Activated CD8-positive, alpha-beta memory T cell treated with anti-CD3 and anti-CD28 coated beads, Interleukin-2, amount 50 U/mL, for 24 hours (primary cell): ENCODE data around the gene FANCF.
"Not testable (repeated sequence)": the region's sequence is repeated elsewhere in the genome, so short reads cannot be mapped to it uniquely, and the experiment has no call there.

ENCODE experiments used
- DNase-seq: peaks from one replicate; pipeline ENCODE4 v3.0.0-alpha.2; 2020; ENCODE audit errors: extremely low read depth

FANCF gene, protein sequence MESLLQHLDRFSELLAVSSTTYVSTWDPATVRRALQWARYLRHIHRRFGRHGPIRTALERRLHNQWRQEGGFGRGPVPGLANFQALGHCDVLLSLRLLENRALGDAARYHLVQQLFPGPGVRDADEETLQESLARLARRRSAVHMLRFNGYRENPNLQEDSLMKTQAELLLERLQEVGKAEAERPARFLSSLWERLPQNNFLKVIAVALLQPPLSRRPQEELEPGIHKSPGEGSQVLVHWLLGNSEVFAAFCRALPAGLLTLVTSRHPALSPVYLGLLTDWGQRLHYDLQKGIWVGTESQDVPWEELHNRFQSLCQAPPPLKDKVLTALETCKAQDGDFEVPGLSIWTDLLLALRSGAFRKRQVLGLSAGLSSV

DNA sequence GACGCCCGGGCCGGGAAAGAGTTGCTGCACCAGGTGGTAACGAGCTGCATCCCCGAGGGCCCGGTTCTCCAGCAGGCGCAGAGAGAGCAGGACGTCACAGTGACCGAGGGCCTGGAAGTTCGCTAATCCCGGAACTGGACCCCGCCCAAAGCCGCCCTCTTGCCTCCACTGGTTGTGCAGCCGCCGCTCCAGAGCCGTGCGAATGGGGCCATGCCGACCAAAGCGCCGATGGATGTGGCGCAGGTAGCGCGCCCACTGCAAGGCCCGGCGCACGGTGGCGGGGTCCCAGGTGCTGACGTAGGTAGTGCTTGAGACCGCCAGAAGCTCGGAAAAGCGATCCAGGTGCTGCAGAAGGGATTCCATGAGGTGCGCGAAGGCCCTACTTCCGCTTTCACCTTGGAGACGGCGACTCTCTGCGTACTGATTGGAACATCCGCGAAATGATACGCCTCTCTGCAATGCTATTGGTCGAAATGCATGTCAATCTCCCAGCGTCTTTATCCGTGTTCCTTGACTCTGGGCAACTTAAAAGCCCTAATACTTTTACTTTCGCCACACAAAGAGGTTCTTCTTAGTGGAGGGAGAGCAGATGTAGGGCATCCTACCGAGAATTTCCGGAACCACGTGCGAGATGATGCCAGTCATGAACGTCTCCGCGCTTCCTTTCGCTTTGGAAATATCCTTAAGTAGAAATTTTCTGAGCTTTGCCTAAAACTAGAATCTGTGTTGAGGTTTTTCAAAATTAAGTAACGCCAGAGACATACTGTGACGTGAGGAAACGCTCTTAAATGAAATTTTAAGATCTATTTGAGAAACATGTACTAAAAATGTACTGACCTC is at the start of gene FANCF:
TSS of gene FANCF (minus strand) at position 376 of the 840 bp plus-strand sequence. CDS start at position 363, 13 bp downstream.
- DNase-seq: peak; percentile 92

DNA sequence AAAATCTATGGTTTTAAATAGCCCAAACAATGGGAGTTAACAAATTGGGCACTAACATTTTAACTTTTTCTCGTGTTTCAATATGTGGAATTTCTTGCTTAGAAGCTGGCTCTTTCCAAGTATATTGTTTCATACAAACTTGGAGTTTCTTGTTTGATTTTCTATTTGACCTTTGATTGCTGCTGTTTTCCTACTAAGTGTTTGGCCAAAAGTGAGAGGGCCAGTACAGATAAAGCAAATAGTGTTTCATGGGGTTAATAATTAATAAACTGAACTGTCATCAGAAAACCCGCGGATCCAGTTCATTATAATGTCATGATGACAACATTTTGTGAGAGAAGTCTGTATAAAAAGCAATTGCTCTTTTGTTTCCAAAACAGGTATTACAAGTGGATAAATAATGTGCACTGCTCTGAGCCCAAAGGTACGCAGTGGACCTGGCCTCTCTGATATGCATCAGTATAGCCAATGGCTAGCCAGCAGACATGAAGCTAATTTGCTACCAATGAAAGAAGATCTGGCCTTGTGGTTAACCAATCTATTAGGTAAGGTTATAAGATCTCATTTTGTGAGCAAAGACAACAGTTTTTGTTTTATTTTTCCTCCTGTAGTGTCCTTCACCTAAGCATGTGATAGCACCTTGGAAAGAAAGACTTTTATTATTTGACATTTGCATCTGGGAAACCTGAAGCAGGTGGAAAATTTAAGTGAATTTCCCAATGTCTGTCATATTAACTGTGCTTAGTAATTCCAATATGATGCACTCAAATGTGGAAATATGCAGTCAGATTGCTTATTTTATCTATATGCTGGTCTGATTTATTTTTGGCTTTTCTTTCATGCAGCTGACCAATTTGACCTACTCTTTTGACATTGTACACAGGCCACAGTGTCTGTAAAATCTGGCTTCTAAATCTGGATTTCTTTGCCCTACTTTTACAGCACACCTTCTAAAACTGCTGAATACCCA is 49.1 kb upstream of the FANCF start:
- no peak for DNase-seq

DNA sequence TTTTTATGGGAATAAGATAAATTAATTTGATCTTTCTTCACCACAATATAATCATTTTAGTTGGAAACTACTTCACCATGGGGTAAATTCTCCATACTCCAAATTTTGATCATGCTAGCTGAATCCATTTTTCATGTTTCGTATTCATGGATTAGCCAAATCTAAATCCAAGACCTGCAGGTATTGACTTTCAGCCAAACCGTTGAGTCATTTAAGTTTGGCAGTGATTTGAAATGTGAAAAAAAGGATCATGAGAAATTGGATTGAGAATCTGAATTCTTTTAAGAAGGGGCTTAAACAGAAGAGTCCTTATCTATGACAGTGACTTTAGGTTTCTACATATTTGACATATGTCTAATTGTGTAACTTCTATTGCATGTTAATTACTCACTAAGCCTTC is 46.1 kb upstream of the FANCF start:
- no peak for DNase-seq

DNA sequence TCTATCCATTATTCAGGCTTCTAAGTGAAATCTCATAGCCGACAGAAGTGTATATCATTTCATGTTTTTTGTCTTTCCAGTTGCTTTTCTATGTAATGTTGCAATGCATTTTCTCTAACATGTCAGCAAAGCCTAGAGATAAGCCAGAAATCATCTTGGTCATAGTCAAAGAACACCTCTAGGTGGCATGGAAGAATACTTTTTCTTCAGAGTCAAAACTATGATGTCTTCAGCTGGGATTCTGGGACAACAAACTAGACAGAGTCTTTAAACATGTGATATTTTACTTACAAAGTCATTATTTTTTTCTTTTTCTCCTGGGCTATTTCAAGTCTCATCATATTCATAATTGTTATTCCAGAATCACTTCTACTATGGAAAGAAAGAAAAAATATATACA is 45.2 kb upstream of the FANCF start:
- DNase-seq: no peak

DNA sequence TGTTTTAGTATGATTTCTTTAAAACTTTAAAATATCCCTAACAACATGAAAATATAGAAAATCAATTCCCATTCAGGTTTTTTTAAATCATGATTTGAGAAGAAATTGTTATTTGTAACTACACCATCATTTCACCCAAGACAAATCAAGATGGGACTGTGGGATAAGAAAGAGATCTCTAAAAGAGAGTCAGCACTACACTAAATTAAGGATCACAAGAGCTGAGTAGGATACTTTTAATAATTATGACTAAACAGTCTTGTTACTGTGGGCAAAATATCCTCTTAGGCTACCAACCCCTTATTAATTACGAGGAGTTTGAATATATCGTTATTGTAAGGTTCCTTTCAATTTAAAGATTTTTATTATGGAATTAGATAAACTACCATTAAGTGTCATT is 43.7 kb upstream of the FANCF start:
- DNase-seq: no peak

DNA sequence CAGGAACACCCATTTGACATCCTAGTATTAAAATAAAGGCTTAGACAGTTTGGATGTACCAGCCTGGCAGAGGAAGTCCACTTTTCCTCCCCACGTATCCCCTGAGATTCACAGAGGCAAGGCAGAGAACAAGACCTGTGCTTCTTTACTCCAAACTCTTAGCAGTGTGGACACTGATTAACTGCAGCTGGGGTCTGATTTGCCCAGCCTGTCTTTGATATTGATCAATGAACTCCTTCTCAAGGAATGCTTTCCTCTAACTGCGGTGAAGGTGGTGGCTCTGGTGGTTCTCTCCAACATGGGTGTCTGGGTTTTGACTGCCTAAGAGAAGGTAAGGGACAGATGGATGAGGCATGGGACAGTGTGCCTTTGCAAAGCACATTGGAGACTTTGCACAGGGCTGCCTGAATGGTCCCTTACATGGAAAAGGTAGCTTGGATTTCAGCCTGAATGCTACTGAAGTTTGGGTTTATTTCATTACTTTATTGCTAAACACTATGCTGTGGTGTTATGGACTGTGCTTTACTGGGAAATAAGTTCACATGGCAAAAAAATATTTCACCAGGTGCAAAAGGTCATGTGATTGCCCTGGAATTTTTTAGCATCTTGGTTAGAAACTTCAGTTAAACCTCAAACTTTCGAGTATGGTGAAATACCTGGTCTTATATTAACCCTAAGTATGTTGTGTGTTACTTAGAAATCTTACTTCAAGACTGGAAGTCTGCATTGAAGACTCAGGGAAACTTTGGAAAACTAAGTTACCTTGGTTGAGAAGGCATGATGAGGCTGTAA is 42.6 kb upstream of the FANCF start:
- DNase-seq: no peak

DNA sequence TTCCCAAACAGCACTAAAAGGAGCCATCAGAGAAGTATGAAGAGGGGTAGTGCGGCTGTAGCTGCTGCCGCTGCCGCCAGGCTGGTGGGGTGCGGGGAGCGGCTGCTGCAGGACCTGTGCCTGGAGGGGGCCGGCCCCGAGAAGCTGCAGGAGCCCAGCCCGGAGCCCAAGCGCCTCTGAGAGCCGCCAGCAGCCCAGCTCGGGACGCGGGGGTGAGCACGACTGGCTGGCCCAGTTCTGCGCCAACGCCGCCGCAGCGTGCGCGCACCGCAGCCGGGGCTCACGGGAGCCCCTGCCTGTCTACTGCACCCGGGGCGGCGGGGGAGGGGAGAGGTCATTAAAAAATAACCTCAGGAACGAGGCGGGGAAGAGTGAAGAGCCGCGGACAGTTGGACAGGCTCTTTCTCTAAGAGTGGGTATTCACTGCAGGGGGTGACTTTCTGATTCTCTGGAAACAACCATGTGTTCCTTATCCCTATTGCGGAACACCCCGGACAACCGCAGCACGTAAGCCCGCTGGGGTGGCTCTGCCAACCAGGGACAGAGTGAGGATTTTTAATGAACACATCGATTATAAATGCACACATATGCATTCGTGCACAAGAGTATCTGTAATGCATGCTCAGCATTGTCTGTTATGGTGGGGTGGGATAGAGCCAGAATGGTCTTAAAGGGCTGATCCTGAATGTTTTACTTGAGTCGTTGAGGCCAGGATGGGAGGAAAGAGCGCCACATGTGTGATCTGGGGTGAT is 41.2 kb upstream of the FANCF start:
- no peak for DNase-seq

DNA sequence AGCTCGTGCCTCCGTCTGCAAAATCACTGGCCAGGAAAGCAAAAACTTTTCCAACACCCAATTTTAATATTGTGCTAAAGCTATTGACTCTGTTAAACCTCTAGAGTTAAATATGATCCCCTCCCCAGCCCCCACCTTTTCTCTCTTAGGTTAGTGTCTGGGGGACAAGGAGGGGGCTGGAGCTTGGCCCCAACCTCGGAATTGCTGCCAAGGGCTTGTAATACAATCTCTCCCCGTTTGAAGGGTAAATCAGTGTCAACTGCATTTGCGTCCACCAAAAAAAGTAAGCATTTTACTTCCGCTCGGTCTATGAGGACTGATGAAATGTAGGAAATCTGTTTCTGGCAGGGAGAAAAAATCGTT is 40.7 kb upstream of the FANCF start, which contains the start of gene GAS2:
TSS of gene GAS2 (plus strand) at position 287 of the 363 bp plus-strand sequence. CDS start 8,259 bp downstream, outside the sequence.
- no peak for DNase-seq

DNA sequence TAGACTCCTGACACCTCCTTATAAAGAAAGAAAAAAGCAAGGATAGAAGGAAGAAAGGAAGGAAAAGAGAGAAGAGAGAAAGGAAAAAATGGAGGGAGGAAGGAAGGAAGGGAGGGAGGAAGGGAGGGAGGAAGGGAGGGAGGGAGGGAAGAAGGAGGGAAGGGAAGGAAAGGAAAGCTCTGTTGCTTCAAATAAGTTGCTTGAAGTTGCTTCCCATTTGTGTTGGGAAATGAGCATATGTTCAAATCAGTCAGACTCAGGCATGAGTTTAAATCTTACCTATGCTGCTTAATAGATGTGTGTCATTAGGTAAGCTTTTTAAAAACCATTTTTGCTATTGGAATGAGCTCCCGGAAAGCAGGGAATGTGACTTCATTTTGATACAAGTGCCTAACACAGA is 34.2 kb upstream of the FANCF start:
- no peak for DNase-seq

DNA sequence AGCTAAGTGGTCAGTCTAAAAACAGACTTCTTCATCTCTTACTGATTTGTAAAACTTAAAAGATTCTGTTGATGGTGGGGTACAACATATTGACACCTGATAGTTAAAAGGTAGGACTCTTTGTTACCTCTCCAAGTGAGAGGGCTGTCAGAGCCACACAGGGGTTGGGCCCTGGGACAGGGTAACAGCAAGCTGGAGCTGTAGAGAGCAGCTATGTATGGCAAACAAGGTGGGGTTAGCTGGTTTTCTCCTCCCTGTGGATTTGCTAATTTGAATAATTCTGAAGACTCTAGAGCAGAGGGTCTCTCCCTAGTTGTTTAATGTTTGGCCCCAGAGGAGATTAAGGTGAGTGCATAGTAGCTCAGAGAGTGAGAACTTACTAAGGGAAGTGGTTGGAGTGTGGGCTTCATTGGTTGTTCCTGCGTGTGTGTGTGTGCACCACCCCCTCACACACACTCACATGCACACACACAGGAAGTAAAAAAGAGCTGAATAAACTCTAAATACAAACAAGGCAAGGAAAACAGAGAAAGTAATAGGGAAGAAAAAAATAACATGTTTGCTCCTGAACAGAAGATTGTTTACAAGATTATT is 31.6 kb upstream of the FANCF start:
- DNase-seq: no peak

DNA sequence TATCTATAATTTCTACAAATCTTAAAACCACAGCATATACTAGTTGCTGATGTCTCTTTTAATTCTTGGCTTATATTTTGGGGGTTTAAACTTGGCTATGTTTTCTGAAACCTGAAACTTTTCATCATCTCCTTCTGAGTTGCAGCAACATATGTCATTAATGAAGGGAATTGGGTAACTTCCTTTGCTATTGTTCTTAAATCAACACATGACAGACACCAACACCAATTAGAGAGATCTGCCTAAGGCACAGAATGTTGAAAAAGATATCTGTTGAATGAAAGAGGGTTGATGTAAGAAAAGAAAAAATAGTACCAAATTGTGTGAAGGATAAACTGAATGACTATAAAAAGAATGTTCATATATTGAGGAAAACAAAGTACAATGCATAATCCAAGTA is 30.5 kb upstream of the FANCF start:
- no peak for DNase-seq

DNA sequence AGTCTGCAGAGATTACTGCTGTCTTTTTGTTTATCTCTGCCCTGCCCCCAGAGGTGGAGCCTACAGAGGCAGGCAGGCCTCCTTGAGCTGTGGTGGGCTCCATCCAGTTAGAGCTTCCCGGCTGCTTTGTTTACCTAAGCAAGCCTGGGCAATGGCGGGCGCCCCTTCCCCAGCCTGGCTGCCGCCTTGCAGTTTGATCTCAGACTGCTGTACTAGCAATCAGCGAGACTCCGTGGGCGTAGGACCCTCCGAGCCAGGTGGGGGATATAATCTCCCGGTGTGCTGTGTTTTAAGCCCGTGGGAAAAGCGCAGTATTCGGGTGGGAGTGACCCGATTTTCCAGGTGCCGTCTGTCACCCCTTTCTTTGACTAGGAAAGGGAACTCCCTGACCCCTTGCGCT is 26.7 kb upstream of the FANCF start:
- DNase-seq: not testable (repeated sequence)

DNA sequence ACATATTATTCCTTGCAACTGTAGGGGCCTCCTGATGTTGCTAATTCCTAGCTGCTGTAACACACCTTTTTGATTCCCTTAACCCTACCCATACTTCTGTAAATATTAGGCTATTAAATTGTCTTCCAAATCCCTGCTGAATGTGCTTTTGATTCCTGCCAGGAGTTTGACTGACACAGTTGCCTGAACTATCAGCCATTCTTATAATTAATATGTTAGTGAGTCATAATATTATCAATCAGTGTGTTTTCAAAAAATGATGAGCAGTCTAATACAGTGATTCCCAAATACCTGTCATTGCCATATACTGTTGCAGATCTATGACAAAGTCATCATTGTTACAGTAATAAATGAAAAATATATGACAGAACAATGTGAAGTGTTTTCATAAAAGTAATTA is 15.9 kb upstream of the FANCF start:
- no peak for DNase-seq

DNA sequence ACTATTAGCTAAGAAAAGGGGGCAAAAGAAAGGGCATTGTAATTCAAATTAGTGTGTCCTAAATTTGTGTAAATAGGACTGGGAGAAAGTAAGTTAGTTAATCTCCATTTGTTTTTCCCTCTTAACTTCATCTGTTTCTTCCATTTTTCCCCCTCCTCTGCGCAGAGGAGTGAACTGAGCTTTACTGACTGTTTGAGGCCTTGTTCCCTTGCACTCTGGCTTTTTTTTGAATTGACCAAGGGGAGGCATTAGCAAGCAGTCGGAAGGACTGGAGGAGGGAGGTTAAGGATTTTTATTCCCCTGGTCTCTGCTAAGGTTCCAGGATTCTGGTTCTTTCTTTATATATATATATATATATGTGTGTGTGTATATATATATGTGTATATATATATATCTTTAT is 15.2 kb upstream of the FANCF start:
- no peak for DNase-seq

DNA sequence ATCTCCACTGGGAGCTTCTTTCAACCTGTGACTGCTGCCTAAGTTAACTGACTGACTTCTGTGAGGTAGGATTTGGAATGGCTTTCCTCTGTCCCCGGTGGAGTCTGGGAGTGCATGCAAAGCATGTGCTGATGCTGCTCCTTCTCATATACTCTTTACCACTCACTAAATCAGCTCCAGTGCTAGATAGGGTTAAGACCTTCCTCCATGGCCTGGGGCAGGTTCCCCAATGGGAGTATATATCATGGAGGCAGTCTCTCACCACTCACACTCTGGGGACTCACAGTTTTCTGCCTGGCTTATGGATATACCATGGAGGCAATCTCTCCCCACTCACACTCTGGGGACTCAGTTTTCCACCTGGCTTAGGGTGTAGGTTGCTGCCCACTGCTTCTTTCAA is 10.1 kb upstream of the FANCF start:
- DNase-seq: no peak

DNA sequence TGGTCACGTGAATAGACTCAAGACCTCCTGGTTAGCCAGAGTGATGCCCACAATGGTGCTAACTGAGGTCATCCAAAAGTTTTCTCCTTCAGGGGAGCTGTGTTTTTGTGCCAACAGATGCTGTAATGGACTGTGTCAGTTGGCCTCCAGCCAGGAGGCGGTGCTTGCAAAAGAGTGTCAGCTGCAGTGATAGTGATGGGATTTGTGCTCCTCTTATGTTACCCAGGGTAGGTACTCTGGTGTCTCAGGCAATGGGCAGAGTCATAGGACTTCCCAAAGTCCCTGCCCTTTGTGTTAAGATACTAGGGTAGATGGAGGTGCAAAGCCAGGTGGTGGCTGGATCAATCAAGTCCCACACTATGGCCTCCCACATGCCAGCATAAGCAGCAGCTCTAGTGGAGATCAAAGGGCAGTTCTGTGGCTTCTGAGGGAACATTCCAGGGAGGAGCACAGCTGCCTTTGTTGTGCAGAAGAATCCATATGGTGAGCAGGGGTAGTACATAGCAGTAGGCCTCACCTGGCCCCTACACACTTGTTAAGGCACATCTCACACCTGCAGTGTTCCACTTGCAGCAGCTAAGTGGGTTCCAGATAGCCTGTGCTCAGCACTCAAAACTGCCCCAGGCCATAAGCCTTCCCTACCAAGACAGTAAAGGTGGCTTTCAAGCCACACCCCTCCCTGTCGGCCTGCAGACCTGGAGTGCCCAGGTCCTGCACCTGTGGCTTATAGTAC is 9.4 kb upstream of the FANCF start:
- DNase-seq: no peak

DNA sequence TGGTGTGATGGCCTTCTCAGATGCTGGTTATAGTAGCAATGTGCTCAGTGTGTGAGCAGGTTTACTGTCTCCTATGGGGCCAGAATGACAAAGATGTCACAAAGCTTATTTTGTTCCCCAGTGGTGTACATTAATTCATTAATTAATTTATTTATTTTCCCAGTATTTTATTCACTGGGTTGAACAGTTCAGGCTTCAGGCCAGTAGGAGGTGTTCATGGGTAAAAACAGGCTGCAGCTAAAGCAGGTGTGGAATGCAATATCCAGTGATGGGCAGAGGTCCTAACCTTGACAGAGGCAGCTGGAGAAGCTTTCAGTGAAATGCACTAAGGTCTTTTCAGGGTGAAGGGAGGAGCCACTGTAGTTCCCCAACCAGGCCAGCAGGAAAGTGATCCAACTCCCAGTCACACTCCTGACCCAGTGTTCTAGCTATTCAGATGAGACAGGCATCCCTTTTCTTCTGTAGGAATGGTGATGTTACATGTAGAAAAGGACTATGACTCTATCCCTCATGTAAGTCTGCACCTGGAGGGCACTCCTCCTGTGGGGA is 7.8 kb upstream of the FANCF start:
- no peak for DNase-seq

DNA sequence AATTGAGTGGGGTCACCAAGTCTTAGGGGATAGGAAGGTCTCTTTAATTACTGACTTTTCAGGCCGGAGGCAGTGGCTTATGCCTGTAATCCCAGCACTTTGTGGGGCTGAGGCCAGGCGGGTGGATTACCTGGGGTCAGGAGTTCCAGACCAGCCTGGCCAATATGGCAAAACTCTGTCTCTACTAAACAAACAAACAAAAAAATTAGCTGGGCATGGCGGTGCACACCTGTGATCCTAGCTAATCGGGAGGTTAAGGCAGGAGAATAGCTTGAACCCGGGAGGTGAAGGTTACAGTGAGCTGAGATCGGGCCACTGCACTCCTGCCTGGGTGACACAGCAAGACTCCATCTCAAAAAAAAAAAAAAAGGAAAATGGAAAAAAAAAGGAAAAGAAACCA is 1.8 kb upstream of the FANCF start:
- no peak for DNase-seq
